ENCODE measurements around the gene SOCS1. TPM values are rescaled to one million over a fixed set of nuclear protein-coding genes. Genes with fewer than 3 reads are reported as not detected.
A peak's percentile ranks its signal among the peaks of the same experiment; 100 is the strongest.

SOCS1 gene
- total and polyA plus RNA-seq, 2 donors (not counting 1 experiment from before 2014, with no cell fraction given), result 29.7 to 107 TPM

DNA sequence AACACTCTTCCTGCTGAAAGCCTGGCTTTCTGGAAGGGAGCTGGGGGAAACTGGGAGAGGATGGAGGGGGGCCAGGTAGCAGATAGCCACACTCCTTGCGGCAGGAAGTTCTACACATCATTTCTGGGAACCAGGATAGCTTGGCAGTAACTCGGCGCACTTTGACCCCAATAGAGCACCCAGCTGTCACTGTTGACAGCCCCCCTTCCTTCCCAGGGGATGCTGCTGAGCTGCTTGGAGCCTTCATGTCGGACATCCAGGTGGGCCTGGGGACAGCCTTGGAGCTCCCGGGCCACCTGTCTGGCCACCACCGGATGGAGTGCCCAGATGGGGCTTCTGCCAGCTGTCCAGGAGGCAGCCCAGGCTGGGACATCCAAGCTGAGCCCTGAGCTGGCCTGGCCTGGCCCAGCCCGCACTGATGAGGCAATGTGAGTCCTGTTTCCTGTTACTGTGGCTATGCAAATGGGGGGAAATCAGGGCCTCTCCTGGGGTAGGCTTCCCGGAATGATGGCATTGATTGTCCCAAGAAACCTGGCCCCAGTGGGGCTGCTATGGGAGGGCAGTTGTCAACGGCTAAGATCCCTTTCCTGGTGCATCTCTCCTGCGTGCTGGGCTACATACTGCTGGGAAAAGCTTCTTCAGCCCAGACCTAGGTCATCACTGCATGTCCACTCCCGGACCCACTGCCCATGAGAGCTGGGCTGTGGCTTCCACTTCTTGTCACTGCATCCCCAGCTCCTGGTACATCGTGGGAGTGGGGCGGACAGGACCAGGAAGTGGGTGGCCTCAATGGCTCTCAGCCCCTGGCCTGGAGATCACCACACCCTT is 50.0 kb downstream of the SOCS1 start:
- H3K4me1 Mint-ChIP-seq, result peaks cover 38% of the 10 kb centered on the region
- Histone ChIP-seq H3K9ac (ENCODE audit: low read length) (no peak overlapping the region), H2AFZ (ENCODE audit: insufficient read depth, low read depth, low read length, poor library complexity, severe bottlenecking) (no peak overlapping the region), H3K4me1 (ENCODE audit: control insufficient read depth in 2 of 2, insufficient read depth in 2 of 2, low read length in 2 of 2) (peaks cover 7 to 21% of the 10 kb centered on the region in 2 donors), H4K20me1 (ENCODE audit: control insufficient read depth, insufficient read depth, low read length, poor library complexity, severe bottlenecking) (no peaks in the 10 kb centered on the region), H3K27ac (ENCODE audit: low read length in 2 of 2) (no peak overlapping the region), H3K36me3 (replicated peaks in 1 of 2; ENCODE audit: control extremely low read depth in 1 of 2, control insufficient read depth in 1 of 2, extremely low read depth in 1 of 2, insufficient read depth in 2 of 2, low read length in 1 of 2) (no peaks in the 10 kb centered on the region), H3K27me3 (replicated peaks in 1 of 4; ENCODE audit: control extremely low read depth in 1 of 4, control insufficient read depth in 3 of 4, insufficient read depth in 4 of 4, low read length in 3 of 4) (peaks cover 0 to 22% (median 5%) of the 10 kb centered on the region in 4 experiments), H3K4me2 (replicated peaks; ENCODE audit: low read depth, low read length, poor library complexity, severe bottlenecking) (no peak overlapping the region), H3K9me3 (ENCODE audit: control extremely low read depth in 1 of 3, control insufficient read depth in 2 of 3, insufficient read depth in 1 of 3, low read length in 2 of 3) (peaks cover 0 to 16% (median 6%) of the 10 kb centered on the region in 3 donors), H3K4me3 (ENCODE audit: control extremely low read depth in 1 of 5, extremely low read depth in 1 of 5, insufficient read depth in 1 of 5, low read depth in 2 of 5, low read length in 4 of 5) (no peak overlapping the region), H3K79me2 (ENCODE audit: control insufficient read depth, insufficient read depth, low read length) (no peaks in the 10 kb centered on the region)
- CTCF ChIA-PET, result interaction anchor here (0.6 to 1.2 kb wide), 2 partner anchors 8 to 46 kb away, joined by 3 to 4 read pairs; no protein-coding TSS in a partner anchor
- no peaks in the 10 kb centered on the region for H3K9me3 Mint-ChIP-seq (ENCODE audit: insufficient read depth)
- DNase-seq, result no peak
- peak overlapping the region; percentile 1 for H3K4me3 Mint-ChIP-seq
- intact Hi-C loops (cut with micrococcal nuclease), result no loop called here
- POLR2A ChIA-PET, result interaction anchor here (1.0 to 1.1 kb wide), 3 partner anchors 12 to 49 kb away, joined by 3 to 9 read pairs (median 4); no protein-coding TSS in a partner anchor
- H3K27me3 Mint-ChIP-seq, result peaks cover 29% of the 10 kb centered on the region
- no peak overlapping the region for H3K27ac Mint-ChIP-seq
- no peak for ATAC-seq (ENCODE audit: low read depth)
- 57% methylated on average over 12 of the region's 13 CpGs for WGBS (ENCODE audit: insufficient coverage)
- TF ChIP-seq, protein P1, sequence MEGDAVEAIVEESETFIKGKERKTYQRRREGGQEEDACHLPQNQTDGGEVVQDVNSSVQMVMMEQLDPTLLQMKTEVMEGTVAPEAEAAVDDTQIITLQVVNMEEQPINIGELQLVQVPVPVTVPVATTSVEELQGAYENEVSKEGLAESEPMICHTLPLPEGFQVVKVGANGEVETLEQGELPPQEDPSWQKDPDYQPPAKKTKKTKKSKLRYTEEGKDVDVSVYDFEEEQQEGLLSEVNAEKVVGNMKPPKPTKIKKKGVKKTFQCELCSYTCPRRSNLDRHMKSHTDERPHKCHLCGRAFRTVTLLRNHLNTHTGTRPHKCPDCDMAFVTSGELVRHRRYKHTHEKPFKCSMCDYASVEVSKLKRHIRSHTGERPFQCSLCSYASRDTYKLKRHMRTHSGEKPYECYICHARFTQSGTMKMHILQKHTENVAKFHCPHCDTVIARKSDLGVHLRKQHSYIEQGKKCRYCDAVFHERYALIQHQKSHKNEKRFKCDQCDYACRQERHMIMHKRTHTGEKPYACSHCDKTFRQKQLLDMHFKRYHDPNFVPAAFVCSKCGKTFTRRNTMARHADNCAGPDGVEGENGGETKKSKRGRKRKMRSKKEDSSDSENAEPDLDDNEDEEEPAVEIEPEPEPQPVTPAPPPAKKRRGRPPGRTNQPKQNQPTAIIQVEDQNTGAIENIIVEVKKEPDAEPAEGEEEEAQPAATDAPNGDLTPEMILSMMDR (IDR thresholded peaks at IDR 0.05), result no peak
- TF ChIP-seq EZH2 (IDR thresholded peaks at IDR 0.05; ENCODE audit: borderline replicate concordance, insufficient read depth, low read depth, low read length, poor library complexity, severe bottlenecking), result no peak

Data from B cell (primary cell).